ENCODE measurements around the gene EPS15. TPM values are rescaled to one million over a fixed set of nuclear protein-coding genes. Genes with fewer than 3 reads are reported as not detected.
"Not testable (repeated sequence)": the region's sequence is repeated elsewhere in the genome, so short reads cannot be mapped to it uniquely, and the experiment has no call there.

The EPS15 gene
- total RNA-seq, 1 donor from 2014 or later, result 72.5 TPM

- DNase-seq (peak; percentile 57), ATAC-seq (ENCODE audit: poor library complexity) (peak; percentile 36)
- intact Hi-C loops (cut with DNase I), result loop anchor here (5.0 kb wide), 1 partner anchor 96 kb away; no protein-coding TSS in a partner anchor
Measured at GRCh38 chr1:51518033-51518585, 957 bp downstream of the EPS15 start.

GRCh38 chr1:51517361-51518032 lies 1.6 kb downstream of the EPS15 start:
- no peak for DNase-seq
- no peak for ATAC-seq (ENCODE audit: poor library complexity)
- intact Hi-C loops (cut with DNase I), result loop anchor here (5.0 kb wide), 1 partner anchor 95 kb away; no protein-coding TSS in a partner anchor

GRCh38 chr1:51516649-51517158 lies 2.4 kb downstream of the EPS15 start:
- DNase-seq (no peak), ATAC-seq (ENCODE audit: poor library complexity) (no peak)
- intact Hi-C loops (cut with DNase I), result loop anchor here (5.0 kb wide), 1 partner anchor 94 kb away; no protein-coding TSS in a partner anchor

GRCh38 chr1:51515982-51516648 lies 3.0 kb downstream of the EPS15 start:
- no peak for DNase-seq

GRCh38 chr1:51515312-51515960 lies 3.6 kb downstream of the EPS15 start:
- DNase-seq (no peak), ATAC-seq (ENCODE audit: poor library complexity) (no peak)
- intact Hi-C loops (cut with DNase I), result loop anchor here (5.0 kb wide), 1 partner anchor 93 kb away; no protein-coding TSS in a partner anchor

More at GRCh38 chr1:51515982-51516648, 3.0 kb downstream of the EPS15 start:
- intact Hi-C loops (cut with DNase I), result loop anchor here (5.0 kb wide), 1 partner anchor 94 kb away; no protein-coding TSS in a partner anchor
- ATAC-seq (ENCODE audit: poor library complexity), result no peak

GRCh38 chr1:51514733-51515132 lies 4.3 kb downstream of the EPS15 start:
- DNase-seq (no peak), ATAC-seq (ENCODE audit: poor library complexity) (no peak)
- intact Hi-C loops (cut with DNase I), result loop anchor here (5.0 kb wide), 1 partner anchor 92 kb away; no protein-coding TSS in a partner anchor

GRCh38 chr1:51512606-51513005 lies 6.5 kb downstream of the EPS15 start:
- ATAC-seq (ENCODE audit: poor library complexity) (no peak), DNase-seq (no peak)
- intact Hi-C loops (cut with DNase I), result no loop called here

- no peak for ATAC-seq (ENCODE audit: poor library complexity)
- intact Hi-C loops (cut with DNase I), result no loop called here
Measured at GRCh38 chr1:51512120-51512519, 6.9 kb downstream of the EPS15 start.

GRCh38 chr1:51509773-51510172 lies 9.3 kb downstream of the EPS15 start:
- ATAC-seq (ENCODE audit: poor library complexity), result no peak
- intact Hi-C loops (cut with DNase I), result no loop called here
- no peak for DNase-seq

More at GRCh38 chr1:51512120-51512519, 6.9 kb downstream of the EPS15 start:
- DNase-seq, result no peak

- DNase-seq (no peak), ATAC-seq (ENCODE audit: poor library complexity) (peak; percentile 79)
- intact Hi-C loops (cut with DNase I), result no loop called here
Measured at GRCh38 chr1:51506537-51506936, 12.5 kb downstream of the EPS15 start.

GRCh38 chr1:51504806-51505525 lies 14.1 kb downstream of the EPS15 start:
- DNase-seq (no peak), ATAC-seq (ENCODE audit: poor library complexity) (no peak)
- intact Hi-C loops (cut with DNase I), result no loop called here

- intact Hi-C loops (cut with DNase I); DNase-seq; ATAC-seq (ENCODE audit: poor library complexity): not testable (repeated sequence)
Measured at GRCh38 chr1:51501218-51501630, 17.8 kb downstream of the EPS15 start.

GRCh38 chr1:51499694-51500093 lies 19.4 kb downstream of the EPS15 start:
- no peak for DNase-seq
- intact Hi-C loops (cut with DNase I), result no loop called here
- no peak for ATAC-seq (ENCODE audit: poor library complexity)

GRCh38 chr1:51498924-51499323 lies 20.1 kb downstream of the EPS15 start:
- ATAC-seq (ENCODE audit: poor library complexity) (no peak), DNase-seq (no peak)
- intact Hi-C loops (cut with DNase I), result no loop called here

GRCh38 chr1:51497340-51497739 lies 21.7 kb downstream of the EPS15 start:
- DNase-seq, result no peak
- ATAC-seq (ENCODE audit: poor library complexity), result no peak
- intact Hi-C loops (cut with DNase I), result no loop called here

- intact Hi-C loops (cut with DNase I), result no loop called here
- ATAC-seq (ENCODE audit: poor library complexity) (no peak), DNase-seq (no peak)
Measured at GRCh38 chr1:51494138-51494830, 24.8 kb downstream of the EPS15 start.

- intact Hi-C loops (cut with DNase I), result no loop called here
- peak; percentile 9 for ATAC-seq (ENCODE audit: poor library complexity)
Measured at GRCh38 chr1:51491166-51491981, 27.7 kb downstream of the EPS15 start.

More at GRCh38 chr1:51491166-51491981, 27.7 kb downstream of the EPS15 start:
- DNase-seq, result no peak
